ENCODE measurements around the gene CPEB2. TPM values are rescaled to one million over a fixed set of nuclear protein-coding genes. Genes with fewer than 3 reads are reported as not detected.

CPEB2 gene
- total and polyA plus RNA-seq, 9 of the 15 experiments (the other 6 are each of a cell fraction or from before 2014, with no cell fraction given), result 0.39 to 3.0 (median 1.4) TPM

DNA sequence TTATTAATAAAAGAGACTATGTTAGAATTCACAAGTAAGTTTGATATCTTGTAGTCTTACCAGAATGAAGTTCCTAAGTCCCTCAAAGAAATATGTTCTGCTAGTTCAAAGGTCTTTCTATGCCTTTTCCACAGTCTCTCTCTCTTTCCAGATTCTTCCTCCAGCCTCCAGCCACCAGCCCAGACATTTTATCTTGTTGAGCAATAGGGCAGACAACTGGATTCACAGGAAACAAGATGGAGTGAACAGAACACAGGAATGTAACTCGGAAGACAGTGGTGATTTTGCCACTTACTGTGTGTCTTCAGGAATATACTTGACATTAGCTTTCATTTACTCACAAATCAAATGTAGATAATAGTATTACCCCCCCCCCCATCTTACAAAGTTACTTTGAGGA, 17.1 kb upstream of the CPEB2 start:
- Histone ChIP-seq H3K9me1 (ENCODE audit: control insufficient read depth, insufficient read depth, low read length) (no peaks in the 10 kb centered on the region), H3K27ac (ENCODE audit: extremely low read depth, low read depth, low read length) (no peak overlapping the region), H4K20me1 (replicated peaks; ENCODE audit: control insufficient read depth, insufficient read depth, low read length) (no peaks in the 10 kb centered on the region), H3K9me3 (replicated peaks; ENCODE audit: control insufficient read depth, insufficient read depth, low read depth, low read length) (no peaks in the 10 kb centered on the region), H2AFZ (ENCODE audit: low read depth, low read length) (no peak overlapping the region), H3K4me2 (ENCODE audit: insufficient read depth, low read length) (no peak overlapping the region), H3K36me3 (ENCODE audit: control insufficient read depth, insufficient read depth, low read length) (no peaks in the 10 kb centered on the region), H3K4me1 (replicated peaks in 1 of 2; ENCODE audit: control insufficient read depth in 2 of 2, insufficient read depth in 2 of 2, low read length in 2 of 2) (no peaks in the 10 kb centered on the region), H3K9ac (ENCODE audit: insufficient read depth in 1 of 2, low read depth in 2 of 2, low read length in 2 of 2) (no peak overlapping the region), H3K4me3 (no peak overlapping the region), H3K27me3 (ENCODE audit: control insufficient read depth in 2 of 2, insufficient read depth in 2 of 2, low read length in 2 of 2) (0 out of 5 replicates have a peak, but pooled peaks cover 0 to 2% of the 10 kb centered on the region in 2 experiments), H3K79me2 (ENCODE audit: control insufficient read depth, insufficient read depth, low read length) (no peaks in the 10 kb centered on the region)
- DNase-seq (ENCODE audit: extremely low read depth in 1 of 4, low spot score in 3 of 4), result no peak
- TF ChIP-seq BACH1 (tag; IDR thresholded peaks at IDR 0.05) (no peak), KLF1 (tag; IDR thresholded peaks at IDR 0.05) (no peak), HDAC2 (IDR thresholded peaks at IDR 0.05) (no peak), SMC3 (conservative IDR thresholded peaks at IDR 0.05; ENCODE audit: insufficient read depth, low read depth, low read length) (no peak), HMG20A (CRISPR knock-in tag; conservative IDR thresholded peaks at IDR 0.05) (no peak), SNRNP70 (optimal IDR thresholded peaks at IDR 0.05; ENCODE audit: low read depth, low read length) (no peak), STAT5B (CRISPR knock-in tag; IDR thresholded peaks at IDR 0.05) (no peak), ZNF217 (CRISPR knock-in tag; IDR thresholded peaks at IDR 0.05) (no peak), HNRNPH1 (optimal IDR thresholded peaks at IDR 0.05; ENCODE audit: low read depth, low read length) (no peak), SMAD2 (IDR thresholded peaks at IDR 0.05; ENCODE audit: low read depth, low read length) (no peak)
- TF ChIP-seq, protein P1, sequence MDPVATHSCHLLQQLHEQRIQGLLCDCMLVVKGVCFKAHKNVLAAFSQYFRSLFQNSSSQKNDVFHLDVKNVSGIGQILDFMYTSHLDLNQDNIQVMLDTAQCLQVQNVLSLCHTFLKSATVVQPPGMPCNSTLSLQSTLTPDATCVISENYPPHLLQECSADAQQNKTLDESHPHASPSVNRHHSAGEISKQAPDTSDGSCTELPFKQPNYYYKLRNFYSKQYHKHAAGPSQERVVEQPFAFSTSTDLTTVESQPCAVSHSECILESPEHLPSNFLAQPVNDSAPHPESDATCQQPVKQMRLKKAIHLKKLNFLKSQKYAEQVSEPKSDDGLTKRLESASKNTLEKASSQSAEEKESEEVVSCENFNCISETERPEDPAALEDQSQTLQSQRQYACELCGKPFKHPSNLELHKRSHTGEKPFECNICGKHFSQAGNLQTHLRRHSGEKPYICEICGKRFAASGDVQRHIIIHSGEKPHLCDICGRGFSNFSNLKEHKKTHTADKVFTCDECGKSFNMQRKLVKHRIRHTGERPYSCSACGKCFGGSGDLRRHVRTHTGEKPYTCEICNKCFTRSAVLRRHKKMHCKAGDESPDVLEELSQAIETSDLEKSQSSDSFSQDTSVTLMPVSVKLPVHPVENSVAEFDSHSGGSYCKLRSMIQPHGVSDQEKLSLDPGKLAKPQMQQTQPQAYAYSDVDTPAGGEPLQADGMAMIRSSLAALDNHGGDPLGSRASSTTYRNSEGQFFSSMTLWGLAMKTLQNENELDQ (CRISPR knock-in tag; IDR thresholded peaks at IDR 0.05; ENCODE audit: borderline replicate concordance), result no peak
- TF ChIP-seq, protein P2, sequence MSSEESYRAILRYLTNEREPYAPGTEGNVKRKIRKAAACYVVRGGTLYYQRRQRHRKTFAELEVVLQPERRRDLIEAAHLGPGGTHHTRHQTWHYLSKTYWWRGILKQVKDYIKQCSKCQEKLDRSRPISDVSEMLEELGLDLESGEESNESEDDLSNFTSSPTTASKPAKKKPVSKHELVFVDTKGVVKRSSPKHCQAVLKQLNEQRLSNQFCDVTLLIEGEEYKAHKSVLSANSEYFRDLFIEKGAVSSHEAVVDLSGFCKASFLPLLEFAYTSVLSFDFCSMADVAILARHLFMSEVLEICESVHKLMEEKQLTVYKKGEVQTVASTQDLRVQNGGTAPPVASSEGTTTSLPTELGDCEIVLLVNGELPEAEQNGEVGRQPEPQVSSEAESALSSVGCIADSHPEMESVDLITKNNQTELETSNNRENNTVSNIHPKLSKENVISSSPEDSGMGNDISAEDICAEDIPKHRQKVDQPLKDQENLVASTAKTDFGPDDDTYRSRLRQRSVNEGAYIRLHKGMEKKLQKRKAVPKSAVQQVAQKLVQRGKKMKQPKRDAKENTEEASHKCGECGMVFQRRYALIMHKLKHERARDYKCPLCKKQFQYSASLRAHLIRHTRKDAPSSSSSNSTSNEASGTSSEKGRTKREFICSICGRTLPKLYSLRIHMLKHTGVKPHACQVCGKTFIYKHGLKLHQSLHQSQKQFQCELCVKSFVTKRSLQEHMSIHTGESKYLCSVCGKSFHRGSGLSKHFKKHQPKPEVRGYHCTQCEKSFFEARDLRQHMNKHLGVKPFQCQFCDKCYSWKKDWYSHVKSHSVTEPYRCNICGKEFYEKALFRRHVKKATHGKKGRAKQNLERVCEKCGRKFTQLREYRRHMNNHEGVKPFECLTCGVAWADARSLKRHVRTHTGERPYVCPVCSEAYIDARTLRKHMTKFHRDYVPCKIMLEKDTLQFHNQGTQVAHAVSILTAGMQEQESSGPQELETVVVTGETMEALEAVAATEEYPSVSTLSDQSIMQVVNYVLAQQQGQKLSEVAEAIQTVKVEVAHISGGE (CRISPR knock-in tag; IDR thresholded peaks at IDR 0.05), result no peak
- TF ChIP-seq, protein P3, sequence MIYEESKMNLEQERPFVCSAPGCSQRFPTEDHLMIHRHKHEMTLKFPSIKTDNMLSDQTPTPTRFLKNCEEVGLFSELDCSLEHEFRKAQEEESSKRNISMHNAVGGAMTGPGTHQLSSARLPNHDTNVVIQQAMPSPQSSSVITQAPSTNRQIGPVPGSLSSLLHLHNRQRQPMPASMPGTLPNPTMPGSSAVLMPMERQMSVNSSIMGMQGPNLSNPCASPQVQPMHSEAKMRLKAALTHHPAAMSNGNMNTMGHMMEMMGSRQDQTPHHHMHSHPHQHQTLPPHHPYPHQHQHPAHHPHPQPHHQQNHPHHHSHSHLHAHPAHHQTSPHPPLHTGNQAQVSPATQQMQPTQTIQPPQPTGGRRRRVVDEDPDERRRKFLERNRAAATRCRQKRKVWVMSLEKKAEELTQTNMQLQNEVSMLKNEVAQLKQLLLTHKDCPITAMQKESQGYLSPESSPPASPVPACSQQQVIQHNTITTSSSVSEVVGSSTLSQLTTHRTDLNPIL (CRISPR knock-in tag; IDR thresholded peaks at IDR 0.05), result no peak
- no peak for ATAC-seq
- ChIA-PET POLR2A (interaction anchor here (0.7 to 1.4 kb wide), 2 partner anchors 16 to 109 kb away, joined by 4 read pairs; no protein-coding TSS in a partner anchor), CTCF (ENCODE audit: low intra/inter-chr PET ratio) (no interaction called here)
- in situ Hi-C loops (cut with MboI) (no loop called here), intact Hi-C loops (cut with micrococcal nuclease) (no loop called here)
- FAIRE-seq, result no peak
- BruUV-seq (replicated peaks), result no TSS peak
- 0% methylated on average over 1 of the region's 1 CpG for WGBS (ENCODE audit: insufficient coverage, low coverage, missing lambda C conversion rate)
